IPS-18a (cell line): ENCODE data around the gene MUC5AC.
"Not testable (repeated sequence)": the region's sequence is repeated elsewhere in the genome, so short reads cannot be mapped to it uniquely, and the experiment has no call there.

Experiments used
- H3K27ac ChIP-seq: one replicate; pipeline ENCODE4 v1.5.1; 2013; ENCODE audit warnings: low read length
- H3K27me3 ChIP-seq: one replicate; pipeline ENCODE4 v1.6.1; 2013; ENCODE audit warnings: mild to moderate bottlenecking, low read length; ENCODE audit not compliant: control insufficient read depth, insufficient read depth
- H3K36me3 ChIP-seq: one replicate; pipeline ENCODE4 v1.6.1; 2013; ENCODE audit warnings: low read depth, low read length; ENCODE audit not compliant: control insufficient read depth
- H3K4me1 ChIP-seq: one replicate; pipeline ENCODE4 v1.6.1; 2013; ENCODE audit warnings: low read depth, low read length; ENCODE audit not compliant: control insufficient read depth
- H3K4me3 ChIP-seq: one replicate; pipeline ENCODE4 v1.5.1; 2013; ENCODE audit warnings: low read length
- H3K9ac ChIP-seq: one replicate; pipeline ENCODE4 v1.6.1; 2013; ENCODE audit warnings: mild to moderate bottlenecking, low read length, moderate library complexity
- H3K9me3 ChIP-seq: one replicate; pipeline ENCODE4 v1.6.1; 2013; ENCODE audit warnings: low read depth, low read length; ENCODE audit not compliant: control insufficient read depth

MUC5AC gene, protein sequence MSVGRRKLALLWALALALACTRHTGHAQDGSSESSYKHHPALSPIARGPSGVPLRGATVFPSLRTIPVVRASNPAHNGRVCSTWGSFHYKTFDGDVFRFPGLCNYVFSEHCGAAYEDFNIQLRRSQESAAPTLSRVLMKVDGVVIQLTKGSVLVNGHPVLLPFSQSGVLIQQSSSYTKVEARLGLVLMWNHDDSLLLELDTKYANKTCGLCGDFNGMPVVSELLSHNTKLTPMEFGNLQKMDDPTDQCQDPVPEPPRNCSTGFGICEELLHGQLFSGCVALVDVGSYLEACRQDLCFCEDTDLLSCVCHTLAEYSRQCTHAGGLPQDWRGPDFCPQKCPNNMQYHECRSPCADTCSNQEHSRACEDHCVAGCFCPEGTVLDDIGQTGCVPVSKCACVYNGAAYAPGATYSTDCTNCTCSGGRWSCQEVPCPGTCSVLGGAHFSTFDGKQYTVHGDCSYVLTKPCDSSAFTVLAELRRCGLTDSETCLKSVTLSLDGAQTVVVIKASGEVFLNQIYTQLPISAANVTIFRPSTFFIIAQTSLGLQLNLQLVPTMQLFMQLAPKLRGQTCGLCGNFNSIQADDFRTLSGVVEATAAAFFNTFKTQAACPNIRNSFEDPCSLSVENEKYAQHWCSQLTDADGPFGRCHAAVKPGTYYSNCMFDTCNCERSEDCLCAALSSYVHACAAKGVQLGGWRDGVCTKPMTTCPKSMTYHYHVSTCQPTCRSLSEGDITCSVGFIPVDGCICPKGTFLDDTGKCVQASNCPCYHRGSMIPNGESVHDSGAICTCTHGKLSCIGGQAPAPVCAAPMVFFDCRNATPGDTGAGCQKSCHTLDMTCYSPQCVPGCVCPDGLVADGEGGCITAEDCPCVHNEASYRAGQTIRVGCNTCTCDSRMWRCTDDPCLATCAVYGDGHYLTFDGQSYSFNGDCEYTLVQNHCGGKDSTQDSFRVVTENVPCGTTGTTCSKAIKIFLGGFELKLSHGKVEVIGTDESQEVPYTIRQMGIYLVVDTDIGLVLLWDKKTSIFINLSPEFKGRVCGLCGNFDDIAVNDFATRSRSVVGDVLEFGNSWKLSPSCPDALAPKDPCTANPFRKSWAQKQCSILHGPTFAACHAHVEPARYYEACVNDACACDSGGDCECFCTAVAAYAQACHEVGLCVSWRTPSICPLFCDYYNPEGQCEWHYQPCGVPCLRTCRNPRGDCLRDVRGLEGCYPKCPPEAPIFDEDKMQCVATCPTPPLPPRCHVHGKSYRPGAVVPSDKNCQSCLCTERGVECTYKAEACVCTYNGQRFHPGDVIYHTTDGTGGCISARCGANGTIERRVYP (N-terminal part only)

DNA sequence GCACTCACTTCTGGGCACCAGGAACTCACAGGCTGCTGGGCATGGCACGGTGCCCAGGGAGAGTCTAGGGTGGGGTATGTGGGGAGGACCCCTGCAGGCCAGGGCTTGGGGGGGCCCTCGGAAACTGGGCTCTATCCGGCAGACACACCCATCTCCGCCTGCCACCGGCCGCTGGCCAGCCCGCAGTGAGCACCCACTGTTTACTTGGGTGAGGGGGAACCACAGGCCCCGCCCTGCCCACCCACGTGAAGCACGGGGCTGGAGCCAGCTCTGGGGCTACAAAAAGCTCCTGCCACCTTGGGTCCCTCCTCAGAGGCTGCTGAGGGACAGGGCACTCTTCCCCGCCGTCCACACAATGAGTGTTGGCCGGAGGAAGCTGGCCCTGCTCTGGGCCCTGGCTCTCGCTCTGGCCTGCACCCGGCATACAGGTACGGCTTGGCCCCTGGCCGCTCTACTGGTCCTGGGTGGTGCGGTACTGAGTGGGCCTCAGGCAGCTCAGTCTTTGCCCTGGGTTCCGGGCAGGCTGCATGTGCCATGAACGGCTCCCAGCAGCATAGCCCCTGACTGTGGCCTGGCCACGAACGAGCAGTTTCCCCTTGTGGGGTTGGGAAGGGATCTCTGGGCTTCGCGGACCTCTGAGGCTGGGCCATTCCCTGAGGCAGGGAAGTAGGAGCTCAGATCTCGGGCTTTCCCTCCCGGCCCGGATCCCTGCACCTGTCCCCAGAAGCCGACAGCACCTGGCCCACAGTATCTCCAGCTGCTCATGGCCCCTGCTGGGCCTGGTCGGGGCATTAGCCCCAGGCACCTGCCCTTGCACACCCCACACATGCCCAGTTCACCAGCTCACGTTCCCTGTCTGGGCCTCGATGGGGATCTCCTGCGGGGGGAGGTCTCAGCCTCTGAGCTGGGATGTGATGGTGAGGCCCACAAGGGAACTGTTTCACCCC lies at the start of gene MUC5AC:
TSS of gene MUC5AC (plus strand) at position 309 of the 947 bp plus-strand sequence. CDS start at position 356, 47 bp downstream.
- Histone ChIP-seq H3K4me3 (no peak within 1 kb of the TSS), H3K9ac (no peak within 1 kb of the TSS), H3K9me3 (no peaks in the 10 kb centered on the region), H3K27me3 (no peaks in the 10 kb centered on the region), H3K4me1 (no peaks in the 10 kb centered on the region), H3K36me3 (no peaks in the 10 kb centered on the region), H3K27ac (no peak within 1 kb of the TSS)

GRCh38 chr11:1108246-1108900 lies 49.4 kb upstream of the MUC5AC start:
- Histone ChIP-seq H3K36me3 (no peaks in the 10 kb centered on the region), H3K27ac (no peak overlapping the region), H3K4me1 (no peaks in the 10 kb centered on the region), H3K9ac (no peak overlapping the region), H3K4me3 (no peak overlapping the region), H3K9me3 (no peaks in the 10 kb centered on the region), H3K27me3 (no peaks in the 10 kb centered on the region)

DNA sequence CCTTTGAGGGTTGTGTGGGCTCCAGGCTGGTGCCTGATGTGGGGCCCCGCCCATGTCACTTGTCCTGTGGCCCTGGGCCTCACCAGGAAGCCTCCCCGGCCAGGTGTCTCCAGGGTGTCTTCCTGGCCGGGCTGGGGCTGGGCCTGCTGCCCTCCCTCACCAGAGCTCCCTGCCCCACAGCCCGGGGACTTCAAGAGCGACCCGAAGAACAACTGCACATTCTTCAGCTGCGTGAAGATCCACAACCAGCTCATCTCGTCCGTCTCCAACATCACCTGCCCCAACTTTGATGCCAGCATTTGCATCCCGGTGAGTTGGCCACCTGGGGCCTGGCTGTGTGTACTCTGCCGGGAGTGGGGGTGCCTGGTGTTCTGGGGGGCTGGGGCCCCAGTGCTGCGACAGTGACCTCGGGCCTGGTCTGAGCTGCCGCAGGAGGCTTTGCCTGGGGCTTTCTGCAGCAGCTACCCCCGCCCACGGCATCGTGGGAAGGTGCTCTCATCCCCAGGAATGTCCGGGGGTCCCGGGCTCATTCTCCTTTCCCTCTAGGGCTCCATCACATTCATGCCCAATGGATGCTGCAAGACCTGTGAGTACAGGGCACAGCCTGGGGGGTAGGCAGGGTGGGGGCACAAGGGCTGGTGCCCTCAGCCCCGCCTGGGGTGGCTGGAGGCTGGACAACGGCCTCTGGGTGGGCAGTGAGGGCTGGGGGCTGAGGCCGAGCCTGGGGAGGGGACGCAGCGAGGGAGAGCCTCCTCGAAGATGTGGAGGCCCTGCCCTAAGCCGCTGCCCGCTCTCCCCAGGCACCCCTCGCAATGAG lies 48.4 kb upstream of the MUC5AC start:
- H3K27ac ChIP-seq = no peak overlapping the region
- no peak overlapping the region for H3K4me3 ChIP-seq
- H3K4me1 ChIP-seq = no peaks in the 10 kb centered on the region
- H3K27me3 ChIP-seq = no peaks in the 10 kb centered on the region
- no peaks in the 10 kb centered on the region for H3K9me3 ChIP-seq
- H3K36me3 ChIP-seq = no peaks in the 10 kb centered on the region
- H3K9ac ChIP-seq = no peak overlapping the region

DNA sequence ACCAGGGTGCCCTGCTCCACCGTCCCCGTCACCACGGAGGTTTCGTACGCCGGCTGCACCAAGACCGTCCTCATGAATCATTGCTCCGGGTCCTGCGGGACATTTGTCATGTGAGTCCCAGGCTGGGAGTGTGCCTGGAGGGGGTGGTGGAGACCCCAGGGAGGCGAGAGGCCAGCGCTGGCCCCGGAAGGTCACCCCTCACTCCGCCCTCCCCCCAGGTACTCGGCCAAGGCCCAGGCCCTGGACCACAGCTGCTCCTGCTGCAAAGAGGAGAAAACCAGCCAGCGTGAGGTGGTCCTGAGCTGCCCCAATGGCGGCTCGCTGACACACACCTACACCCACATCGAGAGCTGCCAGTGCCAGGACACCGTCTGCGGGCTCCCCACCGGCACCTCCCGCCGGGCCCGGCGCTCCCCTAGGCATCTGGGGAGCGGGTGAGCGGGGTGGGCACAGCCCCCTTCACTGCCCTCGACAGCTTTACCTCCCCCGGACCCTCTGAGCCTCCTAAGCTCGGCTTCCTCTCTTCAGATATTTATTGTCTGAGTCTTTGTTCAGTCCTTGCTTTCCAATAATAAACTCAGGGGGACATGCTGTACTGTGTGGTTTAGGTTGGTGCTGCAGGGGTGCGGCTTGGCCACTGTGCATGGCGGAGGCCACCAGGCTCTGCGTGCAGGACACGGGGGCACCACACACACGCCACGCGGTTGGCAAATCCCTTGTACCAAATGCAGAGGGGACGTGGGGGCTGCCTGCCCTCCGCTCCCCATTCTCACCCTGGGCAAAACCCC lies 47.6 kb upstream of the MUC5AC start:
- no peak overlapping the region for H3K27ac ChIP-seq
- H3K4me1 ChIP-seq = no peaks in the 10 kb centered on the region
- no peaks in the 10 kb centered on the region for H3K27me3 ChIP-seq
- H3K9me3 ChIP-seq = no peaks in the 10 kb centered on the region
- no peak overlapping the region for H3K9ac ChIP-seq
- no peaks in the 10 kb centered on the region for H3K36me3 ChIP-seq
- no peak overlapping the region for H3K4me3 ChIP-seq

GRCh38 chr11:1111545-1112212 lies 46.1 kb upstream of the MUC5AC start:
- no peaks in the 10 kb centered on the region for H3K36me3 ChIP-seq
- no peaks in the 10 kb centered on the region for H3K4me1 ChIP-seq
- H3K4me3 ChIP-seq = no peak overlapping the region
- H3K9ac ChIP-seq = no peak overlapping the region
- no peaks in the 10 kb centered on the region for H3K27me3 ChIP-seq
- H3K27ac ChIP-seq = no peak overlapping the region
- H3K9me3 ChIP-seq = no peaks in the 10 kb centered on the region

DNA sequence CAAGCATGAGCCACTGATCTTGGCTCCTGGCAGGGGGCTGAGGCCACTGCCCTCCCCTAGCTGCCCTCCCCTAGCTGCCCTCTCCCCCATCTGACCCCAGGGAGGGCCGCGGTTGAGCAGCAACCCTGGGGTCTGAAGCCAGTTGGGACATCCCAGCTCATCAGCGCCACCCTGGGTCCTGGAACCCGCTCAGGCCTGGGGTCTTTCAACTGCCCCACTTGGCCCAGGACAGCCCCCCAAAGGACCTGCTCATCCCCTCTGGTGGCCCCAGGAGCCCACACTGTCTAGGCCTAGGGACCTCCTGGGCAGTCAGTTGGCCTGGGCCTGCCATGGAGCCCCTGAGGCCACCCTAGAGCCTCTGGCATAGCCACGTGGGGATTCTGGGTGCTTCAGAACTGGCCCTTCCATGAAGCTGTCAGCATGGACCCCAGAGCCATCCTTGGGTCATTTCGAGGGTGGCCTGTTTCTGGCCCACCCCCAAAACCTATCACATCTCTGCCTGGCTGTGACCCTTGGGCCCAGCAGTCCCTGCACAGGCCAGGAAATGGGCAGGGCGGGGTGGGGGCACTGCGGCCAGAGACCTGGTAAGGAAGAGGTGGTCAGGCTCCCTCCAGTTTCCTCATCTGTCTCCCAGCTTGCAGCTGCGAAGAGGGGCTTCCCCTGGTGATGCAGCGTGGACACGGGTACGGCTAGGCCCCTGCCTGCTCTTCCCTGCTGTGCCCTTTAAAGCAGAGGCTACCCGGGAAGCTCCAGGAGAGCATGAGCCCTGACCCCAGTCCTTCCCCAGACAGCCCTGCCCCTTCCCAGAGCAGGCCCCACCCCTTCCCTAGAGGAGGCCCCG lies 45.2 kb upstream of the MUC5AC start:
- Histone ChIP-seq H3K9me3 (no peaks in the 10 kb centered on the region), H3K9ac (no peak overlapping the region), H3K27ac (no peak overlapping the region), H3K4me3 (no peak overlapping the region), H3K36me3 (no peaks in the 10 kb centered on the region), H3K4me1 (no peaks in the 10 kb centered on the region), H3K27me3 (no peaks in the 10 kb centered on the region)

GRCh38 chr11:1113405-1114201 lies 44.1 kb upstream of the MUC5AC start:
- no peak overlapping the region for H3K9ac ChIP-seq
- H3K27me3 ChIP-seq = no peaks in the 10 kb centered on the region
- no peak overlapping the region for H3K27ac ChIP-seq
- no peak overlapping the region for H3K4me3 ChIP-seq
- H3K36me3 ChIP-seq = no peaks in the 10 kb centered on the region
- H3K4me1 ChIP-seq = no peaks in the 10 kb centered on the region
- no peaks in the 10 kb centered on the region for H3K9me3 ChIP-seq

- H3K27ac ChIP-seq, H3K4me3 ChIP-seq, H3K9ac ChIP-seq, H3K27me3 ChIP-seq, H3K36me3 ChIP-seq, H3K9me3 ChIP-seq, H3K4me1 ChIP-seq: not testable (repeated sequence)
Observed at GRCh38 chr11:1115292-1115691, 42.5 kb upstream of the MUC5AC start.
